SU-DHL-6 (cell line): ENCODE data around the gene MGAT4A.

Experiments used
- EZH2phosphoT487 ChIP-seq: fragments of 200-600 bp; sonication (generic), shearing (Covaris generic); conservative IDR thresholded peaks from 2 replicates; pipeline ENCODE4 v1.6.1; 2018; ENCODE audit warnings: mild to moderate bottlenecking, antibody characterized with exemption, low read length, moderate library complexity, mixed read lengths
- TF ChIP-seq, protein P1 (sequence below): fragments of 200-600 bp; sonication (generic); IDR thresholded peaks from one replicate; pipeline ENCODE4 v1.5.1; 2017; ENCODE audit warnings: antibody characterized with exemption, mild to moderate bottlenecking, low read length, moderate library complexity; ENCODE audit not compliant: insufficient read depth, poor library complexity, severe bottlenecking

DNA sequence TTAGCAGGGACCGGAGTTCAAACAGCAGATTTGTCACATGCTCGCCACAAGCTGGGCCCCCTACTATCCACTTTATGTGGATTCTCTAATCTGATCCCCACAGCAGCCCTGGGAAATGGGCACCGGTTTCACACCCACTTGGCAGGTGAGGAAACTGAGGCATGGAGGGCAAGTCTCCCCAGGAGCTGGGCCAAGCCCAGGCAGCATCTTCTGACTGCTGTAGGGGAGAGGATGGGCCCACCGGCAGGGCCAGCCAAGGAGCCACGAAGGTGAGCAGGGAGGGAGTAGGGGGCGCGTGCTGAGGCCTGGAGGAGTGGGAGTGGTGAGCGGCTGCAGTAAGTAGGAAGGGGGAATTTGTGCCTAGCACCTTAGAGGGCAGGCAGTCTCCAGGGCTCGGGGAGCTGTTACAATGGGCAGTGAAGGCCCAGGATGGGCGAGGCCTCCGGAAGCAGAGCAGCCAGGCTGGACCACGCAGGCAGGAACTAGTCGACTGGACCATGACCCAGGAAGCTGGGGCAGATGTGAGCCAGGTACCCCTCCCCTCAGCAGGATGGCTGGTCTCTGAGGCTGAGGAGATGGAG, 159.7 kb downstream of the MGAT4A start:
- TF ChIP-seq, protein P1, sequence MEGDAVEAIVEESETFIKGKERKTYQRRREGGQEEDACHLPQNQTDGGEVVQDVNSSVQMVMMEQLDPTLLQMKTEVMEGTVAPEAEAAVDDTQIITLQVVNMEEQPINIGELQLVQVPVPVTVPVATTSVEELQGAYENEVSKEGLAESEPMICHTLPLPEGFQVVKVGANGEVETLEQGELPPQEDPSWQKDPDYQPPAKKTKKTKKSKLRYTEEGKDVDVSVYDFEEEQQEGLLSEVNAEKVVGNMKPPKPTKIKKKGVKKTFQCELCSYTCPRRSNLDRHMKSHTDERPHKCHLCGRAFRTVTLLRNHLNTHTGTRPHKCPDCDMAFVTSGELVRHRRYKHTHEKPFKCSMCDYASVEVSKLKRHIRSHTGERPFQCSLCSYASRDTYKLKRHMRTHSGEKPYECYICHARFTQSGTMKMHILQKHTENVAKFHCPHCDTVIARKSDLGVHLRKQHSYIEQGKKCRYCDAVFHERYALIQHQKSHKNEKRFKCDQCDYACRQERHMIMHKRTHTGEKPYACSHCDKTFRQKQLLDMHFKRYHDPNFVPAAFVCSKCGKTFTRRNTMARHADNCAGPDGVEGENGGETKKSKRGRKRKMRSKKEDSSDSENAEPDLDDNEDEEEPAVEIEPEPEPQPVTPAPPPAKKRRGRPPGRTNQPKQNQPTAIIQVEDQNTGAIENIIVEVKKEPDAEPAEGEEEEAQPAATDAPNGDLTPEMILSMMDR, result no peak
- TF ChIP-seq EZH2phosphoT487, result no peak
